Esophagus squamous epithelium (tissue), 5 donors: ENCODE results near the gene VASH1. TPM values are rescaled to one million over a fixed set of nuclear protein-coding genes. Genes with fewer than 3 reads are reported as not detected.

ENCODE experiments used
- DNase-seq: peaks from one replicate; lab custom pipeline; 2025; lab: John Stamatoyannopoulos, UW
- H3K27ac ChIP-seq, 4 donors: fragments of 200-600 bp; sonication (generic); one replicate each; pipeline ENCODE4 v1.5.1; 2016 to 2019; ENCODE audit warnings: mild to moderate bottlenecking in 1 of 4
- H3K27me3 ChIP-seq, 4 donors: fragments of 200-600 bp; sonication (generic); 1 replicate in 3 of 4; 2 replicates in 1 of 4; pipeline versions ENCODE4 v1.5.1 to v1.6.0; 2017 to 2021; ENCODE audit warnings: antibody characterized with exemption in 1 of 4
- H3K36me3 ChIP-seq, 3 donors: fragments of 200-600 bp; sonication (generic); one replicate each; pipeline ENCODE4 v1.5.1; 2016 to 2019
- H3K4me1 ChIP-seq, 3 donors: fragments of 200-600 bp; sonication (generic); one replicate each; pipeline ENCODE4 v1.5.1; 2017 to 2019
- H3K4me3 ChIP-seq, 4 donors: fragments of 200-600 bp; sonication (generic); 1 replicate in 3 of 4; 2 replicates in 1 of 4; pipeline ENCODE4 v1.5.1; 2016 to 2019; ENCODE audit warnings: mild to moderate bottlenecking in 2 of 4, moderate library complexity in 1 of 4
- H3K9me3 ChIP-seq, 3 donors: fragments of 200-600 bp; sonication (generic); one replicate each; pipeline ENCODE4 v1.5.1; 2016 to 2019
- POLR2A ChIP-seq, 4 donors: fragments of 450-650 bp; IDR thresholded peaks; one replicate each; pipeline ENCODE4 v1.6.1; 2017; ENCODE audit warnings: antibody characterized with exemption in 4 of 4, mild to moderate bottlenecking in 4 of 4, moderate library complexity in 3 of 4
- WGBS, 2 donors: methylation state at CpG; one replicate each; pipeline ENCODE4 v1.1.5; 2018; 5-methylcytosine and 5-hydroxymethylcytosine counted together
- intact Hi-C: fragments of 100-400 bp; cut with DNase I; formaldehyde crosslinking; loops from one replicate; pipeline ENCODE4 v1.15.0; 2022
- total RNA-seq, 4 donors: library from RNA; depleted of rRNA; stranded (reverse); fragments of >200 nt; gene quantifications; one replicate each; pipeline ENCODE4 v1.1.0, GENCODE V29; 2016
- TF ChIP-seq, protein P1 (sequence below), 6 experiments: fragments of 450-650 bp in 4 of 6; fragments of 200-600 bp in 2 of 6; sonication (generic) in 2 of 6; IDR thresholded peaks; one replicate each; pipeline ENCODE4 v1.5.1; 2016 to 2019; ENCODE audit warnings: antibody characterized with exemption in 6 of 6, mild to moderate bottlenecking in 4 of 6, moderate library complexity in 4 of 6
- donor health status: DM: yes; HTN: yes; CAD: no.

VASH1 gene
- total RNA-seq, 4 donors from 2014 or later, result 1.3 to 5.7 (median 3.0) TPM

DNA sequence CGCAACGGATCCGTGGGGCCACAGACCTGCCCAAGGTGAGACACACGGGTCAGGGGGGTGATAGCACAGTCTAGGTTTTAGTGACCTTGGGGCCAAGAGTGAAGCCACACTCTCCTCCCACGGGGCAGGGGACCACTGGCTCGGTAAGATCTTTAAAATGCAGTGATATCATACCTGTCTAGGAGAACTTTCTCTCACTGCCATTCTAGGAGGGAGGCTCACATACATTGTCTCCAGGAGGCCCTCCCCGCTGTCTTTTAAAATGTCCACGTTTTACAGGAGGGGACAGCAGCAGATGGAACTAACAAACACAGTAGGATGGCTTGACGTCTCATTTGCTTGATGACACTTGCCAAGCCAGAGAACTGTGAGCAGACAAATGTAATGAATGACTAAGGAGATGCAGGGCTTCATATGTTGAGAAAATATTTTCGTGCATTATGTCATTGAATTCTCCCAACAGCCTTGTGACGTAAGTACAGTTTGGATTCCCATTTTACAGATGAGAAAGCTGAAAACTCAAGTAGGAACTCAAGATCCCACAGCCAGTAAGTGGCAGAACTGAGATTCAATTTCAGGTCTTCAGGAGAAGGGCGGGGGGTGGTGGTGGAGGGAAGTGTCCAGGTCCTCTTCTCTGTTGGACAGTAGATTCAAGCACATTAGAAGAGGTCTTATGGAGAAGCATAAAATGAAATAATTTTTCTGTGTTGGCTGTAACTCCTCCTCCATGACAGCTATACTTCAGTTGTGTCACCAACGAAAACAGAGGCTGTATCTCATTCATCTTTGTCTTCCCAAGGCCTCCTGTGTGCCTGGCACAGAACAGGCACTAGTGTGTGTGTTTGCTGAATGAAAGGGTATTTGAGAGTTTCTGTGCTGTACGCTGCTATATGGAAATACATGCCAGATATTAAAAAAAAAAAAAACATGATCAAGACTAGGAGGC is 2.1 kb downstream of the VASH1 start:
- no peak for TF ChIP-seq POLR2A (IDR thresholded peaks at IDR 0.05)
- TF ChIP-seq, protein P1, sequence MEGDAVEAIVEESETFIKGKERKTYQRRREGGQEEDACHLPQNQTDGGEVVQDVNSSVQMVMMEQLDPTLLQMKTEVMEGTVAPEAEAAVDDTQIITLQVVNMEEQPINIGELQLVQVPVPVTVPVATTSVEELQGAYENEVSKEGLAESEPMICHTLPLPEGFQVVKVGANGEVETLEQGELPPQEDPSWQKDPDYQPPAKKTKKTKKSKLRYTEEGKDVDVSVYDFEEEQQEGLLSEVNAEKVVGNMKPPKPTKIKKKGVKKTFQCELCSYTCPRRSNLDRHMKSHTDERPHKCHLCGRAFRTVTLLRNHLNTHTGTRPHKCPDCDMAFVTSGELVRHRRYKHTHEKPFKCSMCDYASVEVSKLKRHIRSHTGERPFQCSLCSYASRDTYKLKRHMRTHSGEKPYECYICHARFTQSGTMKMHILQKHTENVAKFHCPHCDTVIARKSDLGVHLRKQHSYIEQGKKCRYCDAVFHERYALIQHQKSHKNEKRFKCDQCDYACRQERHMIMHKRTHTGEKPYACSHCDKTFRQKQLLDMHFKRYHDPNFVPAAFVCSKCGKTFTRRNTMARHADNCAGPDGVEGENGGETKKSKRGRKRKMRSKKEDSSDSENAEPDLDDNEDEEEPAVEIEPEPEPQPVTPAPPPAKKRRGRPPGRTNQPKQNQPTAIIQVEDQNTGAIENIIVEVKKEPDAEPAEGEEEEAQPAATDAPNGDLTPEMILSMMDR (IDR thresholded peaks at IDR 0.05), result no peak
- Histone ChIP-seq H3K27me3 (peaks cover 0 to 38% (median 0%) of the 10 kb centered on the region in 4 donors), H3K9me3 (no peaks in the 10 kb centered on the region), H3K27ac (peak overlapping the region in 3 of 4 donors; percentile 48 to 89 (median 85)), H3K36me3 (no peaks in the 10 kb centered on the region), H3K4me1 (peaks cover 0 to 66% (median 30%) of the 10 kb centered on the region in 3 donors), H3K4me3 (peak overlapping the region in 3 of 4 donors; percentile 52 to 84 (median 74))
- intact Hi-C loops, result no loop called here
- DNase-seq, result no peak
- 55 to 63% methylated on average over 11 to 12 of the region's 14 CpGs for WGBS, 2 donors

- TF ChIP-seq, protein P1 (IDR thresholded peaks at IDR 0.05), result no peak
- TF ChIP-seq POLR2A (IDR thresholded peaks at IDR 0.05), result no peak
- 71 to 72% methylated on average over 5 of the region's 6 CpGs for WGBS, 2 donors
- intact Hi-C loops, result no loop called here
- Histone ChIP-seq H3K27ac (no peak overlapping the region), H3K27me3 (peaks cover 0 to 27% (median 0%) of the 10 kb centered on the region in 4 donors), H3K36me3 (no peaks in the 10 kb centered on the region), H3K4me3 (no peak overlapping the region), H3K4me1 (peaks cover 4 to 79% (median 37%) of the 10 kb centered on the region in 3 donors), H3K9me3 (no peaks in the 10 kb centered on the region)
- no peak for DNase-seq
Observed at GRCh38 chr14:76765461-76765931, 4.2 kb downstream of the VASH1 start.

- Histone ChIP-seq H3K9me3 (no peaks in the 10 kb centered on the region), H3K4me1 (peaks cover 13 to 65% (median 32%) of the 10 kb centered on the region in 3 donors), H3K27me3 (peaks cover 0 to 2% (median 0%) of the 10 kb centered on the region in 4 donors), H3K36me3 (no peaks in the 10 kb centered on the region), H3K4me3 (peak overlapping the region in 1 of 4 donors; percentile 7), H3K27ac (peak overlapping the region; percentile 30 to 75 (median 56))
- intact Hi-C loops, result no loop called here
- DNase-seq, result no peak
- WGBS, 2 donors, result 63 to 64% methylated on average over 11 to 15 of the region's 15 CpGs
- TF ChIP-seq POLR2A (IDR thresholded peaks at IDR 0.05), result no peak
- TF ChIP-seq, protein P1 (IDR thresholded peaks at IDR 0.05), result peak in 1 of 6 experiments; percentile 10
Observed at GRCh38 chr14:76767681-76768656, 6.7 kb downstream of the VASH1 start.

GRCh38 chr14:76768671-76769500 is 7.6 kb downstream of the VASH1 start:
- DNase-seq, result no peak
- TF ChIP-seq POLR2A (IDR thresholded peaks at IDR 0.05), result no peak
- TF ChIP-seq, protein P1 (IDR thresholded peaks at IDR 0.05), result no peak
- WGBS, 2 donors, result 67 to 73% methylated on average over 2 to 9 of the region's 11 CpGs

More at GRCh38 chr14:76768671-76769500, 7.6 kb downstream of the VASH1 start:
- H3K9me3 ChIP-seq, result no peaks in the 10 kb centered on the region
- intact Hi-C loops, result no loop called here
- H3K4me1 ChIP-seq, result peaks cover 17 to 65% (median 32%) of the 10 kb centered on the region in 3 donors
- no peak overlapping the region for H3K4me3 ChIP-seq
- no peaks in the 10 kb centered on the region for H3K36me3 ChIP-seq
- no peaks in the 10 kb centered on the region for H3K27me3 ChIP-seq
- H3K27ac ChIP-seq, result peak overlapping the region; percentile 27 to 75 (median 50)
